Panc1 (cell line): Measurements from ENCODE around the gene FBXO27. TPM values are rescaled to one million over a fixed set of nuclear protein-coding genes. Genes with fewer than 3 reads are reported as not detected.

Source experiments
- ATAC-seq: fragments of 200-7000 bp; cut with Tn5 transposase; 2 replicates; pipeline ENCODE4 v1.9.1; 2020; ENCODE audit warnings: mild to moderate bottlenecking, moderate library complexity
- BruUV-seq: library from RNA; stranded (reverse); fragments of 400-500 nt; replicated peaks from 2 replicates; lab custom pipeline; 2021; lab: Mats Ljungman, UMichigan
- CTCF ChIA-PET: fragments of 300-600 bp; sonication (Branson Sonifier 250); formaldehyde crosslinking; loops from one replicate; lab custom pipeline; 2022; ENCODE audit warnings: antibody characterized with exemption; lab: Charles Lee
- POLR2A ChIA-PET: fragments of 300-600 bp; sonication (Branson Sonifier 250); formaldehyde crosslinking; loops from one replicate; lab custom pipeline; 2022; ENCODE audit warnings: antibody characterized with exemption; lab: Charles Lee
- DNase-seq: peaks from one replicate; pipeline ENCODE4 v3.0.0-alpha.2; 2010; ENCODE audit warnings: low read depth, low spot score
- H3K27ac ChIP-seq: 2 replicates; pipeline ENCODE4 v1.5.1; 2011; ENCODE audit warnings: mild to moderate bottlenecking, low read length, inconsistent platforms
- H3K27me3 ChIP-seq: fragments of 200-500 bp; sonication (Bioruptor generic); 2 replicates; pipeline ENCODE4 v1.6.0; 2014; ENCODE audit warnings: low read length, inconsistent platforms; ENCODE audit not compliant: control insufficient read depth, insufficient read depth
- H3K36me3 ChIP-seq: fragments of 200-500 bp; sonication (Bioruptor generic); 2 replicates; pipeline ENCODE4 v1.5.1; 2014; ENCODE audit warnings: inconsistent platforms, mild to moderate bottlenecking, low read length, moderate library complexity; ENCODE audit not compliant: control insufficient read depth, insufficient read depth
- H3K4me1 ChIP-seq: 2 replicates; pipeline ENCODE4 v1.5.1; 2011; ENCODE audit warnings: inconsistent platforms, mild to moderate bottlenecking, low read length, moderate library complexity; ENCODE audit not compliant: control insufficient read depth, insufficient read depth
- H3K4me3 ChIP-seq, 2 experiments: 2 replicates each; pipeline ENCODE4 v1.5.1; 2011 to 2012; ENCODE audit warnings: low read depth in 2 of 2, low read length in 2 of 2, mild to moderate bottlenecking in 2 of 2, inconsistent platforms in 1 of 2, moderate library complexity in 1 of 2
- H3K9me3 ChIP-seq: fragments of 200-500 bp; sonication (Bioruptor generic); 2 replicates; pipeline ENCODE4 v1.5.1; 2014; ENCODE audit warnings: low read depth, mild to moderate bottlenecking, inconsistent platforms, low read length, moderate library complexity; ENCODE audit not compliant: control insufficient read depth, insufficient read depth
- POLR2AphosphoS5 ChIP-seq: IDR thresholded peaks from 2 replicates; pipeline ENCODE4 v1.6.1; 2012; ENCODE audit warnings: mild to moderate bottlenecking, low read depth, low read length, moderate library complexity
- SIN3A ChIP-seq: IDR thresholded peaks from 2 replicates; pipeline ENCODE4 v1.6.1; 2012; ENCODE audit warnings: low read depth, mild to moderate bottlenecking, low read length, moderate library complexity, borderline replicate concordance; ENCODE audit not compliant: insufficient read depth
- TCF7L2 ChIP-seq: IDR thresholded peaks from 2 replicates; pipeline ENCODE4 v1.6.1; 2011; ENCODE audit warnings: mild to moderate bottlenecking, low read depth, low read length, inconsistent platforms
- in situ Hi-C: cut with HindIII; loops from 2 replicates; pipeline ENCODE4 v1.10.0; 2016; ENCODE audit warnings: low sequenced_read_pairs, low pct_unique_long_range_greater_than_20kb
- intact Hi-C: fragments of 100-400 bp; cut with micrococcal nuclease; formaldehyde crosslinking; loops from one replicate; pipeline ENCODE4 v1.10.0; 2022; ENCODE audit not compliant: unreplicated experiment
- total RNA-seq: library from RNA; stranded (reverse); gene quantifications from one replicate; pipeline ENCODE4 v1.2.1, GENCODE V29; 2021; ENCODE audit not compliant: unreplicated experiment
- TF ChIP-seq, protein P1 (sequence below), 2 experiments: IDR thresholded peaks; 2 replicates each; pipeline ENCODE4 v1.6.1; 2011 to 2012; ENCODE audit warnings: low read depth in 2 of 2, control low read depth in 1 of 2, low read length in 1 of 2, mild to moderate bottlenecking in 1 of 2, moderate library complexity in 1 of 2; ENCODE audit not compliant: insufficient read depth in 1 of 2
- TF ChIP-seq, protein P2 (sequence below): fragments of 450-650 bp; IDR thresholded peaks from 2 replicates; pipeline ENCODE4 v1.5.1; 2017; ENCODE audit warnings: mild to moderate bottlenecking

FBXO27 gene
- total RNA-seq, 1 experiment from 2014 or later, result 443 TPM

DNA sequence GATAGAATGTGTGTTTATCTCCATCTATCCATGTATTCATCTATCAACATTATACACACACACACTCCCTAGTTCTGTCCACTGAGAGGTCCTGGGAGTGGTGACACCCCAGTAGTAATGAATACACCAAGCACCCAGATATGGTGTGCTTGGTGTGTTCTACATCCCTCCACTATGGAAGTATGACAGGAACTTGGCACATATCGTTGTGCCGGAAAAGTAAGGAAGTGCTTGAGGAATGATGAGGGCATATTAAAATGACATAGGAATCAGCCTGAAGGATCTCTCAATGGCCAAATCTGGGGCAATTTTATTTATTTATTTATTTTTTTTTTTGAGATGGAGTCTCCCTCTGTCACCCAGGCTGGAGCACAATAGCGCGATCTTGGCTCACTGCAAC lies 28.6 kb downstream of the FBXO27 start:
- intact Hi-C loops (no loop called here), in situ Hi-C loops (no loop called here)
- ChIA-PET CTCF (no interaction called here), POLR2A (no interaction called here)
- TF ChIP-seq, protein P1, sequence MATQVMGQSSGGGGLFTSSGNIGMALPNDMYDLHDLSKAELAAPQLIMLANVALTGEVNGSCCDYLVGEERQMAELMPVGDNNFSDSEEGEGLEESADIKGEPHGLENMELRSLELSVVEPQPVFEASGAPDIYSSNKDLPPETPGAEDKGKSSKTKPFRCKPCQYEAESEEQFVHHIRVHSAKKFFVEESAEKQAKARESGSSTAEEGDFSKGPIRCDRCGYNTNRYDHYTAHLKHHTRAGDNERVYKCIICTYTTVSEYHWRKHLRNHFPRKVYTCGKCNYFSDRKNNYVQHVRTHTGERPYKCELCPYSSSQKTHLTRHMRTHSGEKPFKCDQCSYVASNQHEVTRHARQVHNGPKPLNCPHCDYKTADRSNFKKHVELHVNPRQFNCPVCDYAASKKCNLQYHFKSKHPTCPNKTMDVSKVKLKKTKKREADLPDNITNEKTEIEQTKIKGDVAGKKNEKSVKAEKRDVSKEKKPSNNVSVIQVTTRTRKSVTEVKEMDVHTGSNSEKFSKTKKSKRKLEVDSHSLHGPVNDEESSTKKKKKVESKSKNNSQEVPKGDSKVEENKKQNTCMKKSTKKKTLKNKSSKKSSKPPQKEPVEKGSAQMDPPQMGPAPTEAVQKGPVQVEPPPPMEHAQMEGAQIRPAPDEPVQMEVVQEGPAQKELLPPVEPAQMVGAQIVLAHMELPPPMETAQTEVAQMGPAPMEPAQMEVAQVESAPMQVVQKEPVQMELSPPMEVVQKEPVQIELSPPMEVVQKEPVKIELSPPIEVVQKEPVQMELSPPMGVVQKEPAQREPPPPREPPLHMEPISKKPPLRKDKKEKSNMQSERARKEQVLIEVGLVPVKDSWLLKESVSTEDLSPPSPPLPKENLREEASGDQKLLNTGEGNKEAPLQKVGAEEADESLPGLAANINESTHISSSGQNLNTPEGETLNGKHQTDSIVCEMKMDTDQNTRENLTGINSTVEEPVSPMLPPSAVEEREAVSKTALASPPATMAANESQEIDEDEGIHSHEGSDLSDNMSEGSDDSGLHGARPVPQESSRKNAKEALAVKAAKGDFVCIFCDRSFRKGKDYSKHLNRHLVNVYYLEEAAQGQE (IDR thresholded peaks at IDR 0.05; ENCODE audit: insufficient read depth in 1 of 2, low read depth in 2 of 2, low read length in 1 of 2), result no peak
- no peak for TF ChIP-seq POLR2AphosphoS5
- no peak for ATAC-seq
- Histone ChIP-seq H3K36me3 (no peaks in the 10 kb centered on the region), H3K9me3 (no peaks in the 10 kb centered on the region), H3K4me1 (no peaks in the 10 kb centered on the region), H3K27me3 (no peaks in the 10 kb centered on the region), H3K4me3 (no peak overlapping the region), H3K27ac (no peak overlapping the region)
- no peak for DNase-seq
- no TSS peak for BruUV-seq

DNA sequence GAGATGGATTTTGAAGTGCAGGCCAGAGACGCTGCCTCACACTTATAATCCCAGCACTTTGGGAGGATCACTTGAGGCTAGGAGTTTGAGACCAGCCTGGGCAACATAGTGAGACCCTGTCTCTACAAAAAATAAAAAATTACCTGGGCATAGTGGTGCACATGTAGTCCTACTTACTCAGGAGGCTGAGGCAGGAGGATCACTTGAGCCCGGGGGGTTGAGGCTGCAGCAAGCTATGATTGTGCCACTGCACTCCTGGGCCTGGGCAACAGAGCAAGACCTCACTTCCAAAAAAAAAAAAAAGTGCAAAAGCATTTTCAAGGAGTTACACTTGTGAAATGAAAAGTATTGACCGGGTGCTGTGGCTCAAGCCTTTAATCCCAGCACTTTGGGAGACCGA lies 29.2 kb downstream of the FBXO27 start:
- H3K4me1 ChIP-seq, result no peaks in the 10 kb centered on the region
- no TSS peak for BruUV-seq
- no peaks in the 10 kb centered on the region for H3K36me3 ChIP-seq
- no peaks in the 10 kb centered on the region for H3K9me3 ChIP-seq
- TF ChIP-seq POLR2AphosphoS5, result no peak
- no peak for TF ChIP-seq TCF7L2
- TF ChIP-seq SIN3A, result no peak
- TF ChIP-seq, protein P2, sequence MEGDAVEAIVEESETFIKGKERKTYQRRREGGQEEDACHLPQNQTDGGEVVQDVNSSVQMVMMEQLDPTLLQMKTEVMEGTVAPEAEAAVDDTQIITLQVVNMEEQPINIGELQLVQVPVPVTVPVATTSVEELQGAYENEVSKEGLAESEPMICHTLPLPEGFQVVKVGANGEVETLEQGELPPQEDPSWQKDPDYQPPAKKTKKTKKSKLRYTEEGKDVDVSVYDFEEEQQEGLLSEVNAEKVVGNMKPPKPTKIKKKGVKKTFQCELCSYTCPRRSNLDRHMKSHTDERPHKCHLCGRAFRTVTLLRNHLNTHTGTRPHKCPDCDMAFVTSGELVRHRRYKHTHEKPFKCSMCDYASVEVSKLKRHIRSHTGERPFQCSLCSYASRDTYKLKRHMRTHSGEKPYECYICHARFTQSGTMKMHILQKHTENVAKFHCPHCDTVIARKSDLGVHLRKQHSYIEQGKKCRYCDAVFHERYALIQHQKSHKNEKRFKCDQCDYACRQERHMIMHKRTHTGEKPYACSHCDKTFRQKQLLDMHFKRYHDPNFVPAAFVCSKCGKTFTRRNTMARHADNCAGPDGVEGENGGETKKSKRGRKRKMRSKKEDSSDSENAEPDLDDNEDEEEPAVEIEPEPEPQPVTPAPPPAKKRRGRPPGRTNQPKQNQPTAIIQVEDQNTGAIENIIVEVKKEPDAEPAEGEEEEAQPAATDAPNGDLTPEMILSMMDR, result no peak
- TF ChIP-seq, protein P1 (IDR thresholded peaks at IDR 0.05; ENCODE audit: insufficient read depth in 1 of 2, low read depth in 2 of 2, low read length in 1 of 2), result no peak
- ChIA-PET CTCF (interaction anchor here (0.6 kb wide), 1 partner anchor 230 kb away, joined by 4 read pairs; no protein-coding TSS in a partner anchor), POLR2A (no interaction called here)
- no peaks in the 10 kb centered on the region for H3K27me3 ChIP-seq
- no peak; the same call in 1 of the 2 replicates for ATAC-seq
- H3K4me3 ChIP-seq, result no peak overlapping the region
- intact Hi-C loops (no loop called here), in situ Hi-C loops (no loop called here)
- DNase-seq, result no peak
- H3K27ac ChIP-seq, result no peak overlapping the region
